GM21825 (cell line): ENCODE results near the gene CDK14.
A peak's percentile ranks its signal among the peaks of the same experiment; 100 is the strongest.

Experiments
- ATAC-seq: cut with Tn5 transposase; IDR thresholded peaks from one replicate; pipeline ENCODE4 v1.9.1; 2021; ENCODE audit warnings: mild to moderate bottlenecking, moderate library complexity; ENCODE audit not compliant: unreplicated experiment

CDK14 gene

DNA sequence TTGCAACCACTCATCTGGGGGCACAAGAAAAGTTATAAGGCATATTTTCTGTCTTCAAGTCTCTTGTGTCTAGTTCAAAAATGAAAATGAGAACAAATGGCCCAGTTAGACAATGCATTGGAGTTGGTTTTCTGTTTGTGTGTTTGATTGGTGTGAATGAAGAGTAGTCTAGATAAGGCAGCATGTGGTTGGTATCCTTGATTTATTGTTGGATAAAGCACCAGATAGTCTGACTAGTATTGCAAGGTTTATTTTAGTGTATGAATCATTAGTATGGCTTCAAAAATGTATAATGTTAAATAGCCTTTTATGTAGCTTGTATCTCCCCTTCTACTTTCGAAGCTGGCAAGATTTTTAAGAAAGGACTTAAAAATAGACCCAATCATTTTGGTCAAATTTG, 237.3 kb downstream of the CDK14 start:
- ATAC-seq, result no peak

DNA sequence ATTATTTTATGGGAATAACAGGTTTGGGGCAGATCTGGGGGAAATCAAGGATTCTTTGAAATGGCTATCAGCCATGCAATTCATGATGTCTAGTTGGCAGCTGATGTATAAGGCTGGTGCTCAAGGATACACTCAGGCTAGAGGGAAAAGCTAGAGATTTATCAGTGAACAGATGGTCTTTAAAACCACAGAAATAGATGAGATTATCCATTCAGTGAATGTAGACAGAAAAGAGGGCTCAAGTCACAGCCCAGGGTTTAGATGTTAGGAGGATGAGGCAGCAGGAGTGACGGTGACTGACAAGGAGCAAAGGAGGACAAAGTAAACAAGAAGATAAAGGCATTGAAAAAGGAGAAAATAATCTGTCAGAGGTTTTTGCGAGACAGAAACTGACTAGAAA, 238.7 kb downstream of the CDK14 start:
- no peak for ATAC-seq

DNA sequence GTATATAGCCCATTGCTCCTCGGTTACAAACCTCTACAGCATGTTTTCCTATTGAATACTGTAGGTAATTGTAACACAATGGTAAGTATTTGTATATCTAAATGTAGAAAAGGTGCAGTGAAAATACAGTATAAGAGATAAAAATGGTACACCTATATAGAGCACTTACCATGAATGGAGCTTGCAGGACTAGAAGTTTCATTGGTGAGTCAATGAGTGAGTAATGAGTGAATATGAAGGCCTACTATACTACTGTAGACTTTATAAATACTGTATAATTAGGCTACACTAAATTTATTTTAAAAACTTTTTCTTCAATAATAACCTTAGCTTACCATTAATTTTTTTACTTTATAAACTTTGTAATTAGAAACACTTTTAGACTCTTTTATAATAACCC, 239.7 kb downstream of the CDK14 start:
- ATAC-seq, result no peak

DNA sequence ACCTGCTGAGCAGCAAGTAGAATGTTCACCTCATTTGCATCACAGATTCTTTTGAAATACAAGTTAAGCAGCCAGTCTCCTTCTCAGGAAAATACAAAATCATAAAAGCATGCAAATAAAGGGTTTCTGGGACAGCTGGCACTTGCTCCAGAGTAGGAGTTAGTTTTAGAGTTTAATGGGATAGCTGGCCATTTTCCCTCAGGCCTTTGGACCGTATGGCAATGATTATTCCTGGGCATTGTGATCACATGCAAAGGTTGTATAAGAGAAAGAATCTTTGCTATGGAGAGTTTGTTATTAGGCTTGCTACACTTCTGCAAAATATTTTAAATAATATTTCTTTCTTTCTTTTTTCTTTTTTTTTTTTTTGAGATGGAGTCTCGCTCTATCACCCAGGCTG, 240.8 kb downstream of the CDK14 start:
- no peak for ATAC-seq

DNA sequence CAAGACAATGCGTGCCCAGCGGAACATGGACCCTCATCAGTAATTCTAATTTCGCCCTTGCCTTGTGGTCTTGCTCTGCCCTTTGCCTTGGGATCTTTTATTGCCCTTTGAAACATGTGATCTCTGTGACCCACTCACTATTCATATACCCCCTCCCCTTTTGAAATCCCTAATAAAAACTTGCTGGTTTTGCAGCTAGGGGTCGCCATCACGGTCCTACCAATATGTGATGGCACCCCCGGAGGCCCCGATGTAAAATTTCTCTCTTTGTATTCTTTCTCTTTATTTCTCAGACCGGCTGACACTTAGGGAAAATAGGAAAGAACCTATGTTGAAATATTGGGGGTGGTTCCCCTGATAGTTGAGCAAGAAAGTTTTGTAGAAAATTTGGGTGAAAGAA, 242.7 kb downstream of the CDK14 start:
- ATAC-seq, result no peak

DNA sequence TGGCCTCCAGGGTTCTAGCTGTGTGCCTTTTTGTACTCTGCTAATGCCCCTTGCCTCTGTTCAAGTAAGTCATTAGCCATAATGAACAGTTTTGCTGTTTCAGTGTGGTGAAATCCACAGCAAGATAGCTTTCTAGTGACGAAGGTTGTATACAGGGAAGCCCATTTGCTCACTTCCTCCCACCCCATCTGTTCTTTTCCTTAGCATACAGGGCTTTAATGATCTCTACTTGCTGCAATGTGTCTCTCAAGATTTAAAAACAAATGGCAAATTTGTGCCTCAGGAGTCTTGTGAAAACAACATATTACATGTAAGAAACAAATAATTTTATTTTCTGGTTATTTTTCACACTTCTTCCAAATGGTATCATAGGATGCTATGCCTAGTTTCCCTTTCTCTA, 243.2 kb downstream of the CDK14 start:
- no peak for ATAC-seq

DNA sequence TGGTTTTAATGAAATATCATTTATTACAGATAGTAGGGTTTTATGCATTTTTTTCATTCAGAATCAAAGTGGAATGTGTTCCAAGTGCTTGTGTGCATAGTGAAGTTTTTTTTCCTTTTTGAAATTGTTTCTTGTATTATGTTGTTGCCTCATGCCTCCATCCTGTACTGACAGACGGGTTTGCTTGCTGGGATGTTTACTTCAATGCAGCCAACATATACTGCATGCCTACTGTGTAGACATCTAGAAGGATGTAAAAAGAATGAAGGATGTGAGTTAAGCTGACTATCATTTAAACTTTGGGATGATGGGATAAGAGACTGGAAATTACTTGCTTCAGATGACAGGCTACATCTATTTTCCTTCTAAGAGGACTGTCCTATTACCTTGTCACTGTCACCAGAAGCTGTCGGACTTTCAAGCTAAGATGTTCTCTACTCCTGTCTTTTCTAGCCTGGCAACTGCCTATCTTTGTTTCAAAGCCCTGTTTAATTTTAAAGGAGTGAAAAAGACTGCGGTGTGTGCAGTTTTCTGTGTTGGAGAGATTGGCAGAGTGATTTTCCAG, 243.7 kb downstream of the CDK14 start:
- ATAC-seq, result no peak

DNA sequence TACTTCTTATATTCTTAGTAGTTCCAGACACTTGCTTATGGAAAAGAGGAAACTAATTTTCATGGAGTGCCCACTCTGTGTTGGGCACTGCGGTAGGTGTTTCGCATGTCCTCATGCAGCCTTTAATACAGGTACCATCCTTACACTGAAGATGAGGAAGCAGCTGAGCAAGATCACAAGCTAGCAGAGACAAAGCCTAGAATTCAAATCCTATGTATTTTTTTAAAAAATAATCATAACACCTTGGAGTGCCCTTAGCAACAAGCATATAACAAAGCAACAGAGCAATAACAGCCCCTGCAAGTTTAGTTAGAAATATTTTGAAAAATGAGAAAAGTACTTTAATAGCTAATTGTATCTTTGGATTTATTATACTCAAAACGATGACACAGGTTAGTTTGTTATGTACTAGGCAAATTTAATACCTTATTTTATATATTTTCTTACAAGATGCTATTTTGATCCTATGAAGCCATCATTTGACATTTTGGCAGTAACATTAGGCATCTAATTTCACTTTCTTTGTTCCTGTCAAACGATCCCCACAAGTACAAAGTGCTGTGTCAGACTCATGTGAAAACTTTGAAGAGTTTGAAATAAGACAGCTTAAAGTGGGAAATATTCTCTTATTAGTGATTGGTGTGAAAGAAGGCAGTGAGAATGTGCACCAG, 245.8 kb downstream of the CDK14 start:
- ATAC-seq, result no peak

DNA sequence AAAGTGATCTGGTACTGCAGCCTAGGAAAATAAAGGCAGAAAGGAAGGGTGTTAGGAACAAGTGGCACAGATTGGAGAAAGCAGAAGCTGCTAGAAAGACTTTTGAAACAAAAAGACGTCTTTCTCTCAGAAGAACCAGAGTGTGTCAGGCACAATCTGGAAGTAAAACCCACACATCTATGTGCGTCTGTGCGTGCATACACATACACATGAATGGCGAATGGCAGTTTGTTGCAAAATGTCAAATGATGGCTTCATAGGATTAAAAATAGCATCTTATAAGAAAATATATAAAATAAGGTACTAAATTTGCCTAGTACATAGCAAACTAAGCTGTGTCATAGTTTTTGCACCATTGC, 246.3 kb downstream of the CDK14 start:
- ATAC-seq, result no peak

DNA sequence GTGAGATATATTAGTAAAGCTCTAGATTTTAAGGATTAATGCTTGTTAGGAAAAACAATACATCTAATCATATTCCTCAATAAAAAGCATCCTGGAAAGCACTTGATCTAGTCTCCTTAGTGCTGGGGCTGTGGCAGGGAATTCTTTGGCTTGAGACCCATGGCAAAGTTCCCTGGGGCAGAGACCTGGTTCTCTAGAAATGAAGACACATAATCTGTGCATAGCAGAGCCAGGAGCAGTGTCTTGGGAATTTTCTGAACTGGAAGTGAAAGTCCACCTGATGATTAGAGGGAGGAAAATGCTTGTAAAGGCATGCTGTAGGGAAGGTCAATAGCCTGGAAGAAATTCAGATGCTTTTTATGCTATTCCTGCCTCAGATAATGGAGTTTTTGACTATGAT, 247.4 kb downstream of the CDK14 start:
- no peak for ATAC-seq

DNA sequence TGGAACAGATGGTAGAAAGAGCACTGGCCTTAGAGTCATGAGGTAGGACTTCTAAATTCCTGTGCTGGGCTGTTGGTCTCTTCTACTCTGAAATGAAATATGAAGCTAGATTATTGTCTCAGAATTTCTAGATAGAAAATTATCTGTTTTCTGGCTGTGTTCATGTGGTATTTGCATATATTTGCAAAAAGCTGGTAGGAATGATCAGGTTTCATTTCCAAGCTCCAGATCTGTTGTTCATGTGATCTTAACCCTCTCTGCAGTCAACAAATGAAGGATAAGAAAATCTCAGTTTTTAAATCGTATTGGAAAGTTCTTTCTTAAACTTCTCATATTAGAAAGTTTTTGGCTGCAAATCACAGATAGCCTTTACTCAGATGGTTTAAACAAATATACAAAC, 248.3 kb downstream of the CDK14 start:
- ATAC-seq, result no peak

DNA sequence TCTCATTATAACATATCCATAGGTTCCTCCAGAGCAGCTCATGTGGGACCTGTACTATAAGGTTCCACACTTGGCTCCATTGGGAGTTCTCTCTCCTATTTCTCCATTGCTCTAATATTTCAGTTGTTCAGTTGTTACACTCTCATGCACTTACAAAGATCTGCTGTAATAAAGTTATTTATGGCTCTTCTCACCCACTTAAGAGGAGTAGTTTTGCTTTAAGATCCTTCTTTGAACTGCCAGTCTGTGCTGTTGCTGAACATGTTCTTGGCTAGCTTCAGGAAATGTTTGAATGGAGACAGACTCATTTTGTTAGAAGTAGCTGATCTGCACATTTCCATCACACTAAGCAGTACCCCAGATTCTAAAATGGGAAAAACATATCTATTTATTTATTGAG, 250.1 kb downstream of the CDK14 start:
- ATAC-seq, result no peak

DNA sequence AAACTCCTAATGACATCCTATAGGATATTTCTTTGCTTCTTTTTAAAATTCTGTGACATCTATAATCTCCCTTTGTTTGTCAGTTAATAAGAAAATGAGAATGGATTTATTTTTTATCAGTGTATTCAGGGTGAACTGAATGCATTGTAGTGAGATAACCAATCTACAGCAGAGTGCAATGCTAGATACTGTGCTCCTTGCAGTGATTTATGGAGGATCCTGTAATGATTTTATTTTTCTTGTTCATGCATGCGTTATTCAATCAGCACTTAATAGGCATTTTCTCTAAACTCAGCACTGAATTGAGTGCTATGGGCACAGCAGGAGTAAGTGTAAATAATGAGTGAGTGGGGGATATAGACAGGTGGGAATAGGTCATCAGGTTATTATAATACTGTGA, 253.9 kb downstream of the CDK14 start:
- no peak for ATAC-seq

DNA sequence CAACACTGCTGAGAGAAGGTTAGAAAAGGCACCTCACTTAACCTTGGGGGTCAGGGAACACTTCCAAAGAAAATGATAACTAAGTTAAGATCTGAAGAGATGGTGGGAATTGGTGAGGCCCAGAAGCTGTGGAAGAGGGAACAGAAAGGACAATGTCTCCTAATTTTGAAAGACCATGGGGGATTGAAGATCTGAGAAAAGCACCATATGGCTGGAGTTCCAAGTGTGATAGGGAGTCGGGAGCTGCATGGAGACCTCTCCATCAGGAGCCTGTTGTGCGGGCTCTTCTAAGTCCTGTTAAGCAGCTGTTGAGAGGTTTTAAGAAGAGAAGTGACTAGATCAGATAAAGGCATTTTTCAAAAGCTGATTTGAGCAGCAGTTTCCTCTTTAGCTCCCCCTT, 254.3 kb downstream of the CDK14 start:
- ATAC-seq, result no peak

DNA sequence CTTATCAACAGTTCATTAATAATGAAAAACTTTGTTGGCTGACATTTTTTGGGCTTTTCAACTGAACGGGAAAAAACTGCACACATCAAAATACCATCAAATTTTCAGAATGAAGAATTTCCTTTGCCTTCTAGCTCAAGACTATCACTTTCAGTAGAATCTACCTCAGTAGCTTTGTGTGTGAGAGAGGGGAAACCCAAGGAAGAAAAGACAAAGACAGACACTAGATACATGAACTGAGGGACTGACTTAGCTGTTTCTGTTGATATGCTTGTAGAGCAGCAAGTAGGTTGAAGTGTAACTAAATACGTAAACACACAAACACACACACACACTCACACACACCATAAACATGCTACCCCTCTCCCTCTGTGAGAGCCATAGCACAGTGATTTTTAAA, 257.1 kb downstream of the CDK14 start:
- ATAC-seq, result peak; percentile 71

DNA sequence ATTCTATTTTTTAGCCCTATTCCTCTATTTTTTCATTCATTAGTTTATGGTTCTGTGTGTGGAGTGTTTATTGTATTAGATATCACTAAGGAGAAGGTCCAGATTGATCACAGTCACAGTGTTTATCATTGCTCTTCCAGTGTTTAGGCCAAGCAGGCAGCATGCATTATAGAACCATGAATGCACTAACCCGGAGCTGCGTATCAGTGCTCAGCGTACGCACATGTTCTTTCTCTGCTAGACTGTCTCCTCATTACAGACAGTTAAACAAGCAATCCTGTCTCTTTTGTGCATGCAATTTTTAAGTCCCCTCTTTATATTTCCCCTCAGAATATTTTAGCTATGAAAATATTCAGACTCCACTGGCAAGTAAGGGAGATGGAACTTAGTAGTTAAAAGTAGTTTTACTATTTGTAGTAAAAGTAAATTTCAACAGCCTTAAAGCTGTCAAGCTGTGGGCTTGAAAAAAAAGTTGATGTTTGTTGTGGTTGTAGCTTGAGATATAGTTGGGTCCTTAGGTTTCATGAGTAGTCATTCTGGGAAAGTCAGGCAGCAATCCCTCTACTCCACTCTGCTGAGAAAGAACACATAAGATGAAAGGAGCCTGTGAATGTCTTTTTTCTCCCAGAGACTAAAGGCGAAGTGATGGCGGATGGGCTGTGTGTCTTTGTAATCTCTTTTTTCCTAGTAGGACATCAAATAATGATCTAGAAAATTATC, 260.4 kb downstream of the CDK14 start:
- no peak for ATAC-seq

DNA sequence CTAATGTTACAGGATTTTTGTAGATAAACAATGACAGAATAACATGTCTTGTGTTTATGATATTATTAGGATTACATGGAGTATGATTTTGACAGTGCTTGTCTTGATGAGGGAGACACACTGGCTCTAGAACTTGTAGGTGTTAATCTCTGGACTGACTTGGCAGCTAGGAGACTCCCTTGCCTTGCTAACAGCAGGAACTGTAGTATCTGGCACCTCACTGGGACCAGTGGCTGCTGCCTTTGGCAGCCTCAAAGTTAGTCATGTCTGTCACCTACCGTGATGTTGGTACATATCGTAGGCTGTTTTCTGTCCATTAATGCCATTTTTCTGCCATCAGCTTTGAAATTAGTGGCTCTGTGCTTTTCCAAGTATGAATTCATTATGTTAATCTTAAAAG, 261.5 kb downstream of the CDK14 start:
- no peak for ATAC-seq

DNA sequence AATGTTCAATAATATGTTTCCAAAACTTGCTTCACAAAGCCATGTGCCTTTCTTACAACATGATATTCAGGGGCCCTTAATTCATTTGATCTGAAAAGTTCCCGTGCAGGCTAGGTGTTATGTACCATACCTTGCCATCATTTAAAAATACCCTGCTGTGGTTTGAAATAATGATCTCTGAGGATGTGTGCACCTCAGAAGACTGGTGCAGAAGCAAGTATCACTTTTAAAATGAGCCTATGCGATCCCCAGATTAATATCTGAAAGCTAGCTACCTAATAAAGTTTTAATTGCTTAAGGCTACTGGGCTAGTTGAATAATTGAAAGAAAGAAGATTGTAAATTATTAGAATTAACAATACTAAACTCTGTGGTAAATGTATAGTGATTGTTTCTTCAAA, 262.4 kb downstream of the CDK14 start:
- ATAC-seq, result no peak

DNA sequence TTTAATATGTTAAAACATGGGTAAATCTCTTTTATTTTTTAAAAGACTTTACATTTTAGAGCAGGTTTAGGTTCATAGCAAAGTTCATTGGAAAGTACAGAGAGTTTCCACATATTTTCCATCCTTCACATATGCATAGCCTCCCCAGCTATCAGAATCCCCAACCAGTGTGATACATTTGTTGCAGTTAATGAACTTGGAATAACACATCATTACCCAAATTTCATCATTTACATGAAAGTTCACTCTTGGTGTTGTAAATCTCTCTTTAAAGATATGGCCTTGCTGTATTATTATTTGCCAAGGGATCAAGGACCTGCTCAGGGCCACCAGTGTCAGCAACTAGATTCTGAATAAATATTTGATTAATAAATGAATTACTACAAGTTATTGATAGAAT, 263.4 kb downstream of the CDK14 start:
- ATAC-seq, result no peak

DNA sequence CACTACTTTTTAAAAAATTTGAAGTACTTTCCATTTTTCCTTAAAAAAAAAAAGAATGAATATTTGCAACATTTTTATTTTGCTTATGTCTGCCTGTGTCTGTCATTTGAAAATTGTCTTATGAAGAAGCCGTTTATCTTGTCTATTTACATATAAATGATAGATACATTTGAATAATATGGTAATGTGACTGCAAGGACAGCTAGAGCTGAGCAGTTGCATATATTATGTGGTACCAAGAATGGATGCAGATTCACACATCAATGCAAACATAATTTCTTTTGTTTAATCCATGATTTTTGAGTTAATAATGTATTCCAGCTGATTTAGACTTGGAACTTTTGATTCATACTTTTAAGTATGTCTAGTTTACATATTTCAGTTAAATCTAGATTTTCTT, 268.0 kb downstream of the CDK14 start:
- ATAC-seq, result no peak

DNA sequence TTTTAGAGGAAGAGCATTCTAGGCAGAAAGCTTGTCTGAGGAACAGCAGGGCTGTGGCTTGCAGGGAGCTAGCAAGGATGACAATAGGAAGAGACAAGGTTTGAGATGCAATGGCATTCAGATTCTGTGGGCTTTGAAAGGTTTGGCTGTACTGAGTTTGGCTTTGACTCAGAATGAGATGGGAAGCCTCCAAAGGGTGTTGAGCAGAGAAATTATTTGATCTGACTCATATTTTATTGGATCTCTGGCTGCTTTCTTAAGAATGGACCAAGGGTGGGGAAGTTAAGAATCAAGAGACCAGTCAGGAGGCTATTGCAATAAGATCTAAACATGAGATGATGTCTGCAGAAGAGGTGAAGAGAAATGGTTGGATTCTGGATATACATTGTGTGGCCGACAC, 273.2 kb downstream of the CDK14 start:
- ATAC-seq, result no peak

DNA sequence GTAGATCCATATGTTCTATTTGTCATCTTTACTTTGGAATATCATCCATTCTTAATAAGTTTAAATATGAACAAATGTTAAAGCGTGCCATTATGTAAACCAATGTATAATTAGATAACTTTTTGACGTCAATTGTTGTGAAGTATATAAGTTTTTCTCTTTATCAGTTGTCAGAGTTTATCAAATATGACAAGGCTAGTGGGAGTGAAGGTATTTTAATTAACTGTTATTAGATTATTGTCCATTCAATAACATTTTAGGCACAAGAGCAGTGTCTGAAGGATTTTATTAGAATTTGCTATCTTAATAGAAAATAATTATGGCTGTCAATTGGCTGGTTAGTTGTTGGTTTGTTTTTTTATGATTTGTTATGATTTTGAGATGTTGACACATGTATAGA, 280.6 kb downstream of the CDK14 start:
- ATAC-seq, result no peak

DNA sequence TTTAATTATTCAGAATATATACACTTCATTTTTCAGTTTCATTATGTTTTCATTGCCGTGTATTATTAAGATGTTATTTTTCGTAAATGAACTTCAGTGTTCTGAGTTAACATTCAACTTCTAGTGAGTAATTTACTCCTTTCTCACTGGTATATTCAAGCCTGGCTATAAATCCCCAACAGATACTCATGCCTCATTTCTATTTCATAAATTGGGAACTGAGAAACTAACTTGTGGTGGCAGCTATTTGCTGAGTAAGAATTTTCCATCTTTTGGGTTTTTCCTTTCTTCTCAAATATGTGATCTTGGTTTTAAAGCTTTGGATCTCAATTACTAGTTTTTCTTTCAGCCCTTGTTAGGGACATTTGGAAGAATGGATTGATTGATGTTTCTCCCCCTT, 281.1 kb downstream of the CDK14 start:
- ATAC-seq, result peak; percentile 72
